Transverse colon (tissue), 4 donors: ENCODE measurements around the gene LHB.
"Not testable (repeated sequence)": the region's sequence is repeated elsewhere in the genome, so short reads cannot be mapped to it uniquely, and the experiment has no call there.

ENCODE experiments used
- CTCF ChIP-seq, 5 experiments: fragments of 200-600 bp in 3 of 5; fragments of 450-650 bp in 2 of 5; sonication (generic) in 3 of 5; IDR thresholded peaks; 1 replicate in 2 of 5; 2 replicates in 3 of 5; pipeline ENCODE4 v1.5.1; 2016 to 2017; ENCODE audit warnings: antibody characterized with exemption in 5 of 5, inconsistent platforms in 3 of 5, mild to moderate bottlenecking in 2 of 5, moderate library complexity in 1 of 5
- EP300 ChIP-seq: sonication (generic); formaldehyde crosslinking; IDR thresholded peaks from one replicate; pipeline ENCODE4 v1.6.1; 2017; ENCODE audit warnings: antibody characterized with exemption, low read depth
- POLR2A ChIP-seq: fragments of 450-650 bp; IDR thresholded peaks from one replicate; pipeline ENCODE4 v1.6.1; 2016; ENCODE audit warnings: antibody characterized with exemption, mild to moderate bottlenecking, moderate library complexity
- POLR2AphosphoS5 ChIP-seq, 3 donors: sonication (generic); formaldehyde crosslinking; IDR thresholded peaks; one replicate each; pipeline ENCODE4 v1.6.1; 2016; ENCODE audit warnings: antibody characterized with exemption in 3 of 3

- TF ChIP-seq POLR2A; CTCF (IDR thresholded peaks at IDR 0.05); EP300; POLR2AphosphoS5 (IDR thresholded peaks at IDR 0.05): not testable (repeated sequence)
These were observed 26.7 kb upstream of the LHB start, which contains the start of gene CGB5 for GRCh38 chr19:49043548-49043947.
